Chondrocyte (in vitro differentiated cells): ENCODE data around the gene UTS2R. TPM values are rescaled to one million over a fixed set of nuclear protein-coding genes. Genes with fewer than 3 reads are reported as not detected.

ENCODE experiments used
- DNase-seq: peaks from one replicate; pipeline ENCODE4 v3.0.0; 2021; ENCODE audit warnings: mixed read lengths, low spot score
- H3K27ac Mint-ChIP-seq: one replicate; pipeline ENCODE4 v1.8.0; 2021; ENCODE audit warnings: mild to moderate bottlenecking, moderate library complexity, mixed read lengths; ENCODE audit not compliant: unreplicated experiment
- H3K27me3 Mint-ChIP-seq: 2 replicates; pipeline ENCODE4 v1.8.0; 2021; ENCODE audit warnings: low read depth, mixed read lengths
- H3K36me3 Mint-ChIP-seq: 2 replicates; pipeline ENCODE4 v1.8.0; 2021; ENCODE audit warnings: low read depth, mixed read lengths
- H3K4me1 Mint-ChIP-seq: 2 replicates; pipeline ENCODE4 v1.8.0; 2021; ENCODE audit warnings: low read depth, mild to moderate bottlenecking, mixed read lengths
- H3K4me3 Mint-ChIP-seq: one replicate; pipeline ENCODE4 v1.8.0; 2021; ENCODE audit warnings: mild to moderate bottlenecking, moderate library complexity, mixed read lengths; ENCODE audit not compliant: unreplicated experiment
- H3K9me3 Mint-ChIP-seq: 2 replicates; pipeline ENCODE4 v1.8.0; 2021; ENCODE audit warnings: low read depth, mixed read lengths
- total RNA-seq: library from RNA; stranded (reverse); gene quantifications from 3 replicates; pipeline ENCODE4 v1.2.1, GENCODE V29; 2021
- TF ChIP-seq, protein P1 (sequence below): fragments of 200-600 bp; sonication (generic); IDR thresholded peaks from 2 replicates; pipeline ENCODE4 v1.5.0; 2021; ENCODE audit warnings: antibody characterized with exemption, mild to moderate bottlenecking, moderate library complexity

The UTS2R gene
- total RNA-seq, 1 donor from 2014 or later = not detected

DNA sequence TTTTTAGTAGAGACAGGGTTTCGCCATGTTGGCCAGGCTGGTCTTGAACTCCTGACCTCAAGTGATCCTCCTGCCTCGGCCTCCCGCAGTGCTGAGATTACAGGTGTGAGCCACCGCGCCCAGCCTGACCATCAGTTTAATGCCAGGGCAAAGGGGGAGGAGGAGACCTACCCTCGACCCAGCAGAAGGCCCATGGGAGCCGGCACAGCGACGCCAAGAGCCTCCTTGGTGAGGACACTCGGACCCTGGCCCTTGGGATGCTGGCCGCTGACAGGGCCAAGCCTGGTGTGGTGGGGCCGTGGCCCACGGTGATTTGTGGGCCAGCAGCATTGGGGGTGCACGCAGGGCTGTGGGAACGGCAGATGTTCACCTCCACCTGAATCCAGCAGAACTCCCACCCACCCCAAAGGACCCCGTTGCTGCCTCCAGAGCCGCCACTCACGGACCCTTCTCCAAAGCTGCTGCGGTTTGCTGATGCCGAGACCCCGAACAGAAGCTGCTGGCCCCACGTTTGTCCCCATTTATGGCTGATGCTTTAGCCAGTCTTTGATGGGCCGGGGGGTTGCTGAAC, 20.0 kb downstream of the UTS2R start:
- TF ChIP-seq, protein P1, sequence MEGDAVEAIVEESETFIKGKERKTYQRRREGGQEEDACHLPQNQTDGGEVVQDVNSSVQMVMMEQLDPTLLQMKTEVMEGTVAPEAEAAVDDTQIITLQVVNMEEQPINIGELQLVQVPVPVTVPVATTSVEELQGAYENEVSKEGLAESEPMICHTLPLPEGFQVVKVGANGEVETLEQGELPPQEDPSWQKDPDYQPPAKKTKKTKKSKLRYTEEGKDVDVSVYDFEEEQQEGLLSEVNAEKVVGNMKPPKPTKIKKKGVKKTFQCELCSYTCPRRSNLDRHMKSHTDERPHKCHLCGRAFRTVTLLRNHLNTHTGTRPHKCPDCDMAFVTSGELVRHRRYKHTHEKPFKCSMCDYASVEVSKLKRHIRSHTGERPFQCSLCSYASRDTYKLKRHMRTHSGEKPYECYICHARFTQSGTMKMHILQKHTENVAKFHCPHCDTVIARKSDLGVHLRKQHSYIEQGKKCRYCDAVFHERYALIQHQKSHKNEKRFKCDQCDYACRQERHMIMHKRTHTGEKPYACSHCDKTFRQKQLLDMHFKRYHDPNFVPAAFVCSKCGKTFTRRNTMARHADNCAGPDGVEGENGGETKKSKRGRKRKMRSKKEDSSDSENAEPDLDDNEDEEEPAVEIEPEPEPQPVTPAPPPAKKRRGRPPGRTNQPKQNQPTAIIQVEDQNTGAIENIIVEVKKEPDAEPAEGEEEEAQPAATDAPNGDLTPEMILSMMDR = no peak
- H3K36me3 Mint-ChIP-seq = peaks cover 2% of the 10 kb centered on the region
- H3K27me3 Mint-ChIP-seq = peaks cover 5% of the 10 kb centered on the region

DNA sequence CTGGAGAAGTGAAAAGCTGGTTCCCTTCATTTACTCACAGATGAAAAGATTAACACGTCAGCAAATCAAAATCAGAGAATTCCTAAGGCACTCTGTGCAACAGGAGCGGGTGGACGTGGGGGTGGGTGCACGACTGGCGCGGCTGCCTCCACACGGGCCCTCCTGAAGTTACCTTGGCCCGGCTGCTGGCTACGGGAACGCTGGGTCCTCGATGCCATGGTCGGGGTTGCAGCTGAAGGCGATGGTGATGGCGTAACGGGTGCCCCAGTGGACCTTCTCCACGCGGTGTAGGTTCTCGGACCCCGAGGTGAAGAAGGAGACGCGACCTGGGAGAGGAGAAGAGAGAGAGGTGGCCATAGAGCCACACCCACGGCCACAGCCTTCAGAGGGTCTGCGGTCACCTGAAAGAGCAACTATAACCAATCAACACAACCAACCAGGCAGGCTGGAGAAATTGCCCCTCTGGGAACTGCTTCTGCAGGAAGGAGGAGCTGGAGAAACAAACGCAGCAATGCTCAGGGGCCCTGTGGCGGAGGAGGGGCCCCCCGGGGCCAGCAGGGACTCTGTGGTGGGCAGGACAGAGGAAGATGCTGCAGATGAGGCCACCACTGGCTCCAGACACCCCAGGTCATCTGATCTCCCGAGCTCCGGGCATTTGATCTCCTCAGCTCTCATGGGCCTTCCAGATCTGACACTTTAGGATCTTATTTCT, 20.8 kb downstream of the UTS2R start:
- Mint-ChIP-seq H3K4me3 (no peak overlapping the region), H3K27ac (no peak overlapping the region), H3K9me3 (no peaks in the 10 kb centered on the region), H3K27me3 (peaks cover 5% of the 10 kb centered on the region), H3K4me1 (peaks cover 16% of the 10 kb centered on the region), H3K36me3 (peaks cover 2% of the 10 kb centered on the region)
- no peak for DNase-seq
- TF ChIP-seq, protein P1 = no peak

More for the DNA sequence above, 20.0 kb downstream of the UTS2R start:
- no peaks in the 10 kb centered on the region for H3K9me3 Mint-ChIP-seq
- H3K27ac Mint-ChIP-seq = no peak overlapping the region
- H3K4me1 Mint-ChIP-seq = peaks cover 11% of the 10 kb centered on the region
- peak; percentile 91 for DNase-seq
- no peak overlapping the region for H3K4me3 Mint-ChIP-seq

DNA sequence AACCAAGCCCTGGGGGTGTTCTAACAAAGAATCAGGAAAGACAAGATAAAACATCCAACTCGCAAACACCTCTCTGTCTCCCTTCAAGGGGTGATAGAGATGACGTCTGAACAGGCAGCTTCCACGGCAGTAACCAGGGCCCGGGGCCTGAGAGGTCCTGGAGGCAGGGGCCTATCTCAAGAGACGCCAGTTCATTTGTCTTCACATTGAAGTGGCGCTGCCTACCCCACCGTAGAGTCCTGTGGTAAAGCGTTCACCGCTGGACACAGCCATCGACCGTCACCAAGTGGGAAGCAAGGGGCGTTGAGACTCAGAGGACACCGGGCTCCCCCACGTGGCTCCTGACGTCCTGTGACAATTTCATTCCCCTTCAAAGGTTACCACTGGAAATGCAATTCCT, 21.4 kb downstream of the UTS2R start:
- Mint-ChIP-seq H3K4me1 (peaks cover 19% of the 10 kb centered on the region), H3K9me3 (no peaks in the 10 kb centered on the region), H3K27ac (no peak overlapping the region), H3K4me3 (no peak overlapping the region), H3K36me3 (peaks cover 2% of the 10 kb centered on the region), H3K27me3 (no peaks in the 10 kb centered on the region)
- no peak for DNase-seq
- TF ChIP-seq, protein P1 = no peak

DNA sequence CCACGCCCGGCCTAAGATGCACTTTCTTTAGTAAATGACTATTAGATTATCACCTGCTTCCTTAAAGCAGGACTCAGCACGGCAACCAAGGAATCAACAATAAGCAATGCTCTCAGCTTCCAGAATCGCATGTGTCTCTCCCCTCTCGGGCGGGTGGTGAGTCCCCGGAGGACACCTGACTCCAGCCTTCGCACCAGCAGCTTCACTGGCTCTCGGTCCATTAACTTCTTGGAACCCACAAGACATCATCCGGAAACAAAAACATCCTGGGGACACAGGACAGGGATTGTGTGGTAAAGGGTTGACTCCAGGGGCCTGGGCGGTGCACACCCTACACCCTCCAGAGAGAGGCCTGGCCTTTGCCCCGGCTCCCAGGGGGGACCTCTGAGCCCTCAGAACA, 22.7 kb downstream of the UTS2R start:
- H3K27me3 Mint-ChIP-seq = no peaks in the 10 kb centered on the region
- H3K27ac Mint-ChIP-seq = no peak overlapping the region
- H3K4me3 Mint-ChIP-seq = no peak overlapping the region
- no peaks in the 10 kb centered on the region for H3K9me3 Mint-ChIP-seq
- no peak for DNase-seq
- peaks cover 2% of the 10 kb centered on the region for H3K36me3 Mint-ChIP-seq
- H3K4me1 Mint-ChIP-seq = peaks cover 21% of the 10 kb centered on the region
- TF ChIP-seq, protein P1 = no peak

DNA sequence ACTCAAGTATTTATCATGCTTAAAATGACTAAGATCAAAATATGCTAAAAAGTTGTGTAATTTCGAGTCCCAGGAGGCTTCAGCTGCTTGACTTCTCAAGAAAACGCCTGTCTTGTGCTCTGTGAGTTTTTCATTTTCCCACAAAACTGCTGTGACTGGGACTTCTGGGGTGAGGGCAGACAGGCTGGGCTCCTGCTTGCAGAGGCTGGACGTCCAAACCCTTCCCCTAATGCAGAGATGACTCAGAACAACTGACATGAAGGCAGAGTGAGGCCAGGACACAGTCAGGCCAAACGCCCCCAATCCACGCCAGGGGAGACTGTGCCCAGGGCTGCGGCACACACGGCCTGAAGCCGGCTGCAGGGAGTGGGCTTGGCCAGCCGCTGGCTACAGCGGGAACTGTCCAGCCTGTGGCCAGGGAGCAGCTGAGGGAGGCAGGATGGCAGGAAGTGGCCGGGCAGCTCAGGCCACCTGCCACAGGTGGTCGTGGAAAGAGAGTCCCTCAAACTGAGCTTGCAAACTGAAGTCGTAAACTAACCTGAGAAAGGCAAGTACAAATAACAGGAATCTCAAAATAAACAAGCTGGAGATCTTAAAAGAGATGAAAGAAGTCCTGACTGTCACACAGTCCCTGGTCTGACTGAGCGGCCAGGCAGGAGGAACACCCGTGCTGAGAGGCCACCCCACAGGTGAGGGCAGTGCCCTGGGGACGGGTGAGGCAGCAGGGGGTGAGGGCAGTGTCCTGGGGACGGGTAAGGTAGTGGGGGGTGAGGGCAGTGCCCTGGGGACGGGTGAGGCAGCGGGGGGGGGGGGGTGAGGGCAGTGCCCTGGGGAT, 25.3 kb downstream of the UTS2R start:
- no peak for DNase-seq
- Mint-ChIP-seq H3K36me3 (peaks cover 6% of the 10 kb centered on the region), H3K4me3 (no peak overlapping the region), H3K27me3 (no peaks in the 10 kb centered on the region), H3K27ac (peak overlapping the region; percentile 8), H3K4me1 (peaks cover 24% of the 10 kb centered on the region), H3K9me3 (no peaks in the 10 kb centered on the region)
- TF ChIP-seq, protein P1 = no peak
